GM21381 (cell line): ENCODE measurements around the gene PEAK1.
"Not testable (repeated sequence)": the region's sequence is repeated elsewhere in the genome, so short reads cannot be mapped to it uniquely, and the experiment has no call there.

Source experiments
- ATAC-seq: cut with Tn5 transposase; IDR thresholded peaks from one replicate; pipeline ENCODE4 v1.9.1; 2021; ENCODE audit warnings: mild to moderate bottlenecking, moderate library complexity; ENCODE audit not compliant: unreplicated experiment

The PEAK1 gene

DNA sequence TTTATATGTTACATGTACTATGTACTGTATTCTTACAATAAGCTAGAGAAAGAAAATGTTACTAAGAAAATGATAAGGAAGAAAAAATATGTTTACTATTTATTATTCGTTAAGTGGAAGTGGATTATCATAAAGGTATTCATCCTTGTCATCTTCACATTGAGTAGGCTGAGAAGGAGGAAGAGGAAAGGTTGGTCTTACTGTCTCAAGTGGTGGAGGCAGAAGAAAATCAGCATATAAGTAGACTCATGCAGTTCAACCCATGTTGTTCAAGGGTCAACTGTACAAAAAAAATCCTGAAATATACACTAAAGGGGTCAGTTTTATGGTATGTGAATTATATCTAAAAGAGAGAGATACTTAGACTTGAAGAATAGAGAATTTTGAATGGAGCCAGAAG, 6.5 kb upstream of the PEAK1 start:
- no peak for ATAC-seq

DNA sequence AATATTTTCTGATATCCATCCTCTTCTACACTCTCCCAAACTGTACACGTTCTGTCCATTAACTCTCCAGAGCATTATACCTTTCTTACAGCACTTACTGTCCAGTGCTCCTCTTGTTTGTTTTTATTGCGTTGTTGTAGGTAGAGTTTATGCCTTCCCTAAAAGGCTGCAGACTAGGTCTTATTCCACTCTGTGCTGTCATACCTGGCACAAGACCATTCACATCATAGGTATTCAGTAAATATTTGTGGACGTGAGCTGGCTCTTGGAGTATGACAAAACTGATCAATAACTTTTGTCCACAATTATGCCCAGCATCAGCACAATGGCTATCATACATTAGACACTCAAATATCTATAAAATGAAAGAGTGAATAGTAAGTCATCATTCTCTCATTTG, 5.2 kb upstream of the PEAK1 start:
- ATAC-seq = no peak

DNA sequence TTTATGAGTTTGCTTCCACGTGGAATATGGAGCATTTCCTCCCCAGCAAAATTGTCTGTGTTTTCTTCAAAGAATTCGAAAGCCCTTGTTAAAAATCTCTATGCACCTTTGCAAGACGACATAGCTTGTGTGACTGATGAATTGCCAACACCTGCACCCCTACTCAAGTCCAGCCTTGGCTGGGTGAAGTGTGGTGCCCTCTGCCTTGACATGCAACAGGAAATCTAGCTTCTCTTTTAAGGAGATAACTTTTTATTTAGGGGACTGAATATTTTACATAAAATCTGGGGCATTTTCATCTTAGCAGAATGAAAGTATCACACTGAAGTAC, 1.4 kb upstream of the PEAK1 start:
- no peak for ATAC-seq

DNA sequence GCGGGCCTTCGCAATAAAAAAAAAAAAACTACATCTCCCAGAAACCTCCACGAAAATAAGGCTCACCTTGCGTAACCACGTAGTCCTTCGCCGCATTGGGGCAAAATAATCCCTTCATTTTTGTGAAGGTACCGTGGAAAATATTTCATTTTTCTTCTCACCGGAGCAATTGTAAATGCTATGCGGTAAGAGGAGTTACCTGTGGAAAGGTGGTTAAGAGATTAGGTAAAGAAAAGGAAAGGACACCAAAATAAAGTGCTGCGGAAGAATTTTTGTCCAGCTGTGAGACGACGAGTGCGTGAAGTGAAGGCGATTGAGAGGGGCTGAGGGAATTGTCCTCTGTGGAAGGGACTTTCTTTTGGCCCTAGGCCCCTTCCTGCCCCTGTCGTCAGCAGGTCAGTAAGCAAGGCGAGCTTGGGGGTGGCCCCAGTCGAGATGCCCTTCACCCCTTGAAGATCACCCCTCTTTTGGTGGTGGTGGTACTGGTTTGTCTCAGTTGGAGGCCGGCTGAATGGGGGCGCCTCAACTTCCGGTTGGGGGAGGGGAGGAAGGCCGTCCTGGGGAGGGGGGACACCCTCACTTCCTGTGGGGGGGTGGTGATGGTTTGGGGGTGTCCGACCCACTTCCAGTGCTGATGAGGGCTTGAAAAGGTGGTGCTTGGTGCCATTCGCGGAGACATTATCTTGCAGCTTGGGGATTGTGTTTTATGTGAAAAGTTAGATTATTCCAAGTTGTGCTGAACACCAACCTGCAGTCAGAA, 886 bp upstream of the PEAK1 start, which contains the start of gene HMG20A:
HMG20A (plus strand) TSS at position 279 of the 760 bp plus-strand sequence. CDS start 37,520 bp downstream, outside the sequence.
- ATAC-seq = peak; percentile 25

DNA sequence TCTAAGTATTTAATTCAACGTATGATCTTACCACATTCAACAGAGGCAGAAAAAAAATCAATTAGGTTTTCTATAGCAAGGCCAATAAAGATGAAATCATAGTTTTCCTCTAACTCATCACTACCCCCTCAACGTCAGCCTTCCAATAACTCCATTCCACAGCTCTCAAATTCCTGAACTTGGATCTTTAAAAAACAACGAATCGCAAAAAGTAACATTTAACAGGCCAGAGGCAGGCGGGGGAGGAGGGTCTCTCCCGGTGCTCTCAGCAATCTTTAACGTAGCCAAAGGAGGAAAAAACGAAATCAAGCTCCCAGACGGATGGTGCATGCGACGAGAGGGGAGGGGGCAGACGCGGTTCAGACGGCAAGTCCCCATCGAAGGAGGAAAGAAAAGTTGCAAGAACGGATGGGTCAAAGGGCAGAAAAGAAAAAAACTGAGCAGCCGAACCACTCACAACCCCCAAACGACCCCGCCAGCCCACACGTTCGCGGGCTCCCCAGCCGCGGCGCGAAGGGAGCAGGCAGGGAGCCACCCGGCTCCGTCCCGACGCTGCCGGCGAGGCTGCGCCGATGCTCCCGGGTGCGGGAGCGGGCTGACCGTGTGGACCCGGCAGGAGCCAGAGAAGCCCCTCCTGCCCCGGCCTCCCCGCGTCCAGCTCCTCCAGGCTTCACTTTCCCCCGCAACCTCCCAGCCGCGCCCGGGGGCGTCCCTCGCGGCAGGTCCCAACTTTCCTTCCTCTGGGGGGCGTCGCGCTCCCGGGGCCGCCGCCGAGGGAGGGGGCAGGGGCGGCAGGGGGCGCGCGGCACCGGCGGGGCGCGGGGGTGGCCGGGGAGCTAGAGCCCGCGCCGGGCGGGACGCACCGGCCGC, 703 bp downstream of the PEAK1 start:
- ATAC-seq = peak; percentile 27

DNA sequence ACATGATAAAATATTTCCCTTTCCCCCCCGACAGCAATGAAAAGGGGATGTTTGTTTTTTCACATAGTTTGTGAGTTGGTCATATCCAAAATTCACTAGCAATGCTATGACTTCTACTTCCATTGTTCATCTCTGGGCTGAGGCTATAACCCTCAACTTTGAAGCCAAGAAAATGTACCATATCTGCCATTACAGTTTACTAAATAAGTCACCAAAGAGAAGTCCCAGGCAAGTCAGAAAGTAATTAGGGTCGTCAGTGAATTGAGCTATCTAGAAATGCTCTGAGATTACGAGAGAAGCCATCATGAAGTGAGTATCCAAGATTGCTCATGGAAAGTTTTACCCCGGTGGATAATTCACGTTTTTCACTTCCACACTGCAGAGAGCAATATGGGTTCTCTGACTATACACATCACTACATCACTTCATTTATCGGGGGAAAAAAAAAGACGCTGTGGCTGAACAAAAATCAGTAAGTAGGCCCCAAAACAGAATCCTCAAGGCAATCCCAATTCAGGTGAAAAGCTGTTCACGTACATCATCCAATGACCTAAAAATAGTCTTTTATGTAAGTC, 1.4 kb downstream of the PEAK1 start:
- no peak for ATAC-seq

DNA sequence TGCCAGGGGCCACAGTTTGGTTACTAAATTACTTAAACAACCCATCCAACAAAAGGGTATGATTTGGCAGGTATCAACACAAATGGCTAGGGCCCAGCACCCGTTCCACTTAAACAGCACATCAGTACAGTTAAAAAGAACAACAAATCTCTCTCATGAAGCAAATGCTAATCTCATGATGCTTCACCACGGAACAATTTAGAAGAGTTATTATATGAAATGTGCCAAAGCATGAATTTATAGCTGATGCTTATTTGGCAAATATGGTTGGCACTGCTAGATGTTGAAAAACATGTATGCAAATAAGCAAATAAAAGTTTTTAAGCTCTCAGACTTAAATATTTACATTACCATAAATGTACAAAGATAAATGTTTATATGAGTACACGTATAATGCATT, 2.3 kb downstream of the PEAK1 start:
- ATAC-seq = no peak

DNA sequence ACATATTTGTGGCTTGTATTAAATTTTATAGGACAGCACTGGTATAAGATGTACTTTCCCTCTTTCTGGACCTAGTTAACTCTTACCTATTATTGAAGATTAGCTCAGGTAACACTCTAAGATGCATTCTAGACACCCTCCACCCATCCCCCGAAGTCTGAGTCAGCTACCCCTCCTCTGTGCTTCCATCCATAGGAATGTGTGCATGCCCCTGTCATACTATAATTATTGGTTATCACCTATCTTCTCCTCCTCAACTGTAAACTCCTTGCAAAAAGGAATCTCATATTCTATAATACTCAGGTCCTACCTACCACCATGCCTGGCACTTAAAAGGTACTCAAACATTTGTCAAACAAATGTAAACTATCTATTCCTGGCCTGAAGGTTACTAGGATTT, 3.0 kb downstream of the PEAK1 start:
- ATAC-seq = no peak

DNA sequence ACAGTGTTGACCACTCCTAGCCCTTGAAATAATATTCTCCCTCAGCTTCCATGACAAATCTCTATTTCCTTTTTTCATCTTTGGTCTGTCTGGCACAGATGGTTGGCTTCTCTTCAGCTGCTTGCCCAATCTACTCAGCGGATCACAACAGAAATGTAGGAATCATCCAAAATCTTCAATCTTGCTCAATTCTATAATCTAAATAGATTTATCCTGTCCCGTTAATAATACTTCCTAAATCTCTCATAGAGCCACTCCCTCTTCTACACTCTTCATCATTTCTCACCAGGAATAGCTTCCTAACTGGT, 3.8 kb downstream of the PEAK1 start:
- ATAC-seq = no peak

DNA sequence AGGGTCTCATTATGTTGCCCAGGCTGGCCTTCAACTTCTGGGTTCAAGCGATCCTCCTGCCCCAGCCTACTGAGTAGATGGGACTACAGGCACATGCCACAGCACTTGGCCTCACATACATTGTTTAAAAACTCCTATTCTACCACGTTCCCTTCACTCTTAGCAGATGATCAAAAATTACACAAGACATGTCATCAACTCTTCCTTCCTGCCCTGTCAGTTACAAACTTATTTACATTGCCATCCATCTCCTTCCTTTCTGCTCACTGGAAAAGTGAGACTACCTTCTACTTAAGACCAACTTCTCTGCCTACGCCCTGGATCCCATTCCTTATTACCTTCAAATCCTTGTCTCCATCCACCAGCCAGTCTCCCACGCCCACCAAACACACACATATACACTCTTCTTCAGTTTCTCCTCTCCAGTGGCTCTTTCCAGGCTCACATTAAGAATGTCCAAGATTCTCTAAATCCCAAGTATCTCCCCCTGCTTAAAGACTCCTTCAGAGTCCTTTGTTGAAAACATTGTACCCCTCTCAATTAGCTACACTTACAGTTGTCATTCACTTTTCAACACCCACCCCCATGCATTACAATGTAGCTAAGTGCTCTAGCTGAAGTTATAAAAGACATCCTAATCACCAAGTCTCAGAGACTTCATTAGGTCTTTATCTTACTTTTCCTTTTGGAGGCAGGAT, 4.3 kb downstream of the PEAK1 start:
- no peak for ATAC-seq

DNA sequence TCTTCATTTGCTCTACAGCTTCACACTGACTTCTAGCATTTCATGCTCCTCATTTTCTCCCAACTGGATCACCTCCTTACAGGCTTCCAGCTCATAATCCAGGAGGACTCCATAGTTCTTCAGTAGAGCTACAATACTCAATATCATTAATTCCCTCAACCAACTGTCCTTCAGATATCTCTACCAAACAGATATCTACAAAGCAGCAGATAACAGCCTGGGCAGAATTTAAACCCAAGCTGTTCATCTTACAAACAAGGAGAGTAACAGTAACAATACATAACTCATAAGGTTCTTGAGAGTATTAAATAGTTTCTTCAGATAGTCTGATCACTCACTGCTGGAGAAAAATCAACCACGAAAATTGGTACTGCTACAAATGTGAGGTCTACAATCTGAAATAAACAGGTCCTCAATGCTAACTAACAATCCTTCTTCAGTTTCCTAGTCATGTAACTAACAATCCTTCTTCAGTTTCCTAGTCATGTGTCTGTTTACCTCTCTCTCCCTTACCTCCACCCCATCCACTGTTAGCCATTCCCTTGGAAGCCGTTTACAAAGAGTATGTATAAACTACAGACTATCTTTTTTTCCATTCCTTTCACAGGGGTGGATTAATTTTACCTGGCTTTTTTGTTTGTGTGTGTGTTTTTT, 5.0 kb downstream of the PEAK1 start:
- ATAC-seq = no peak

DNA sequence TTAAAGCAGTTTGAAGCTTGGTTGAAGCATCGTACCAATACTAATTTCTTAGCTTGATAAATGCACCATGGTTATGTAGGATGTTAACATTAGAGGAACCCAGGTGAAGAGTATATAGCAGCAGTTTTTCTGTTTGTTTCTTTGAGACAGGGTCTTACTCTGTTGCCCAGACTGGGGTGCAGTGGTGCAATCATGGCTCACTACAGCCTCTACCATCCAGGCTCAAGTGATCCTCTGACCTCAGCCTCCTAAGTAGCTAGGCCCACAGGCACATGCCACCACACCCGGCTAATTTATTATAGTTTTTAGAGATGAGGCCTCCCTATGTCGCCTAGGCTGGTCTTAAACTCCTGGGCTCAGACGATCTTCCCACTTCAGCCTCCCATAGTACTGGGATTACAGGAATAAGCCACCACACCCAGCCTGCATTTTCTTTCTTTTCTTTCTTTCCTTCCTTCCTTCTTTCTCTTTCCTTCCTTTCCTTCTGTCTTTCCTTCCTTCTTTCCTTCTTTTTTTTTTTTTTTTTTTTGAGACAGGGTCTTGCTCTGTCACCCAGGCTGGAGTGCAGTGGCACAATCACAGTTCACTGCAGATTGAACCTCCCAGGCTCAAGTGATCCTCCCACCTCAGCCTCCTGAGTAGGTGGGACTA, 6.1 kb downstream of the PEAK1 start:
- ATAC-seq = no peak

DNA sequence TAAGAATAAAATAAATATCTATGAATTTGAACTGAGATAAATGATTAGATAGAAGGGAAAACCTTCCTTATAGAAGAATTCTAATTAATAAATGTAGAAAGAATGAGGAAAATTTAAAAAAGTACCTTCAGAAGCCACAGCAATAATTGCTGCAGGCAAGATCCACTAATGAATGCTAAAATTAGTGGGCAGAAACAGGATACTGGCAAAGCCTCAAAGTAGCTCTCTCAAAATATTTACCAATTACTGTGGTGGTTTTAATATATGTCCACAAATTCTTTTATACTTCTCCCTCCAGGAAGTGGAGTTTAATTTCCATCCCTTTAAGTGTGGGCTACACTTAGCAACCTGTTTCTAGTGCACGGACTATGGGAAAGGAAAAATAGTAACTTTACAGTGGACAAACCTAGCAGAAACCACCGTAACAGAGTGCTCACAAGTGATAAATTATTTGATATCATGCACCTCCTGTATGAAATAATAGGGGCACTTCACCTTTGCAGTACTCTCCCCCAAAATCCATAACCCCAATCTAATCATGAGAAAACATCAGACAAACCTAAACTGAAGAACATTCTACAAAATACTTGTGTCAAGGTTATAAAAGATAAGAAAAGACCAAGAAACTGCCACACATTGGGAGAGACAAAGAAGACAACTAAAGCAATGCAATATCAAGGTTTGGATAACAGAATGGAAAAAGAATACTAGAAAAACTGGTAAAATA, 6.8 kb downstream of the PEAK1 start:
- no peak for ATAC-seq

DNA sequence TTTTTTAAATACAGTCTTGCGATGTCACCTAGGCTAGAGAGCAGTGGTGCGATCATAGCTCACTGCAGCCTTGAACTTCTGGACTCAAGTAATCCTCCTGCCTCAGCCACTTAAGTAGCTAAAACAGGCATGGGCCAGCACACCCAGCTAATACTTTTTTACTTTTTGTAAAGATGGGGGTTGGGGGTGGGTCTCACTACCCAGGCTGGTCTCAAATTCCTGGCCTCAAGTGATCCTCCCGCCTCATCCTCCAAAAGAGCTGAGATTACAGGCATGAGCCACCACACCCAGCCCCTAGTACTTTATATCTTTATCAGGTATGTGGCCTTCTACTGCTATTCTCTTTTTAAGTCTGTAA, 8.3 kb downstream of the PEAK1 start:
- ATAC-seq = no peak

DNA sequence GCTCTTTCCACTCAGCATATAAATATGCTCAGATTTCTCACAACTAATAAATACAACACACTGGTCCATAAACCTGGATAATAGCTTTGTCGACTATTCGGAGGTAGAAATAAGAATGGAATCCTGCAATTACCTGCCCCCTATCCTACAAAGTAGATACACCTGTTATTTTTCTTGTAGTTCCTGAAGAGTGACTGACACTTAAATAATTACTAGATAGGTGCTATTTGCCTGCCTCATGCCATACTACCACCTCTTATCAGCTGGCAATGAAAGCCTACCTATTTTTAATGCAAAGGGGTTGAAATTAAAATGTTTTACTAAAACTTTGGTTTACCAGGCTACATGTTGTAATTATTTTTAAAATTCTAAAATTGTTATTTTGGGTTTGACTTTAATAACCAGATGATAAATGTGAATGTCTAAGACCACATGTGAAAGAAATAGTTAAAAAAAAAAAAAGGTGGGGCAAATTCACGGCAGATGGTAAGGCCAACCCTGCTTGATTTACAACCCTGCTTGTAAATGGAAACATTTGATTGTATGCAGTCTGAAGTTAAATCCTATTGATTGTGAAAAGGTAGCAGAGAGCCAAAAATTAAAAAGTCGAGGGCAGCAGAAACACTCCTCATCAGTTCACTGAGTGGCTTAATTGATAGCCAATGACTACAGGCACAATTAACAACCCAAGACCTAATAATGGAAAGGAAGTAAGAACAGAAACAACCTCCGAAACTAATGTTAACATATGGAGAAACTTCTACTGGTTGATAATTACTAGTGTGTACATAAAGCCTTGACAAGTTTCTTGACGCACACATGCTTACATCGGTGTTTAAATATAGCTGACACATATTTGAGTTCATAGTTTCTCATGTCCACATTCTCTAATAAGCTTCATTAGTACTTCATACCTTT, 8.9 kb downstream of the PEAK1 start:
- ATAC-seq = no peak

DNA sequence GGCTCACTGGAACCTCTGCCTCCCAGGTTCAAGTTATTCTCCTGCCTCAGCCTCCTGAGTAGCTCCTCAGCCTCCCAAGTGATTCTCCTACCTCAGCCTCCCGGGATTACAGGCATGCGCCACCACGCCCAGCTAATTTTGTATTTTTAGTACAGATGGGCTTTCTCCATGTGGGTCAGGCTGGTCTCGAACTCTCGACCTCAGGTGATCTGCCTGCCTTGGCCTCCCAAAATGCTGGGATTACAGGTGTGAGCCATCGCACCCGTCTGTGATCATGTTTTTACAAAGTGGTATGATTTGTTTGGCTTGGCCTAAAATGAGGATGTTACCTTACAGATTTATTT, 9.8 kb downstream of the PEAK1 start:
- not testable (repeated sequence) for ATAC-seq

DNA sequence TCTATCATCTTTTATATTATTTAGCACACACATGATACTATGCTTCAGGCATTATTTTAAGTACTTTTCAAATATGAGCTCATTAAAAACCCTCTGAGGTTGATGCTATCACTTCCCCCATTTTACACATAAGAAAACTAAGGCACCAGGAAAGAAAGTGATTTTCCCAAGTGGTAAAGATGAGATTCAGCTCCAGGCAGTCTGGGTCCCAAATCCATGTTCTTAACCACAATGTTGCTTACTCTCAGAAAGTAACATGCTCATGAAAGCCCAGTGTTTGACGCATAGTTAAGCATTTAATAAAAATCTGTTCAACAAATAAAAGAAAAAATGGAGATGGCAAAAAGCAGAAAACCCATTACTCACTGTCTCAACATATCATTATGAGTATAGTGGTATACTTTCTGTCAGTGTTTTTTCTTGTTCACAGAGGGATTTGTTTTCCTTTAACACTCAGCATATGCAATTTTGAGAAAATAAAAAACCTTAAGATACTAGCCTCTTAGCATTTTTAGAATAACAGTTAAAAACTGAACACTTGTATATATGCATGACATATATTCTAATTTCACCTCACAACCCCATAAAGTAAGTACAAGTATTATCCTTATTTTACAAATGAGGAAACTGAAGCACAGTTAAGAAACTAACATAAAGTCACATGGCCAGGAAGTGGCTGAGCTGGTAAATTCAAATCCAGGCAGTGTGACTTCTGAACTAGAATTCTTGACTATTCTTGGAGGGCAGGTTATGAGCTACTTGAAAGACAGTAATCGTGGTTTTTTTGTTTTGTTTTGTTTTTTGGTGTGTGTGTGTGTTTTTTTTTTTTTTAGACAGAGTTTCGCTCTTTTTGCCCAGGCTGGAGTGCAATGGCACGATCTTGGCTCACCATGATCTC, 10.4 kb downstream of the PEAK1 start:
- ATAC-seq = peak; percentile 76

DNA sequence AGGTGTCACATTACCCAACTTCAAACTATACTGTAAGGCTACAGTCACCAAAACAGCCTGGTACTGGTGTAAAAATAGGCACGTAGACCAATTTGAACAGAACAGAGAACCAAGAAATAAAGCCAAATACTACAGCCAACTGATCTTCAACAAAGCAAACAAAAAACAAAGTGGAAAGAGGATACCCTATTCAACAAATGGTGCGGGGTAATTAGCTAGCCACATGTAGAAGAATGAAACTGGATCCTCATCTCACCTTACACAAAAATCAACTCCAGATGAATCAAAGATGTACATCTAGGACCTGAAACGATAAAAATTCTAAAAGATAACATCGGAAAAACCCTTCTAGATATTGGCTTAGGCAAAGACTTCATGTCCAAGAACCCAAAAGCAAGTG, 13.1 kb downstream of the PEAK1 start:
- no peak for ATAC-seq
